Right ventricle myocardium superior (tissue), 1 donor: ENCODE results near the gene LYZL1. TPM values are rescaled to one million over a fixed set of nuclear protein-coding genes. Genes with fewer than 3 reads are reported as not detected.
"Not testable (repeated sequence)": the region's sequence is repeated elsewhere in the genome, so short reads cannot be mapped to it uniquely, and the experiment has no call there.

ENCODE experiments used
- ATAC-seq: fragments of 200-7000 bp; cut with Tn5 transposase; one replicate; pipeline ENCODE4 v1.9.1; 2020; ENCODE audit warnings: mild to moderate bottlenecking; ENCODE audit not compliant: poor library complexity
- DNase-seq: peaks from one replicate; pipeline ENCODE4 v3.0.0-alpha.2; 2020
- intact Hi-C: fragments of 100-400 bp; cut with DNase I; formaldehyde crosslinking; loops from one replicate; pipeline ENCODE4 v1.11.2; 2022
- long read RNA-seq: library from polyadenylated mRNA; unstranded; transcript quantifications from one replicate; pipeline ENCODE4 v2.0.0, GENCODE V29; 2021
- total RNA-seq: library from RNA; stranded (reverse); fragmentation: NEBNext Ultra II Directional; extraction: Animal tissue kit (Norgen Biotek cat#: 25700); gene quantifications from one replicate; pipeline ENCODE4 v1.2.1, GENCODE V29; 2021
- donor health status: DM: no; HTN: yes; CAD: no; lungs with severe emphysema.

LYZL1 gene
- total RNA-seq: not detected
- long read RNA-seq: 0 reads

DNA sequence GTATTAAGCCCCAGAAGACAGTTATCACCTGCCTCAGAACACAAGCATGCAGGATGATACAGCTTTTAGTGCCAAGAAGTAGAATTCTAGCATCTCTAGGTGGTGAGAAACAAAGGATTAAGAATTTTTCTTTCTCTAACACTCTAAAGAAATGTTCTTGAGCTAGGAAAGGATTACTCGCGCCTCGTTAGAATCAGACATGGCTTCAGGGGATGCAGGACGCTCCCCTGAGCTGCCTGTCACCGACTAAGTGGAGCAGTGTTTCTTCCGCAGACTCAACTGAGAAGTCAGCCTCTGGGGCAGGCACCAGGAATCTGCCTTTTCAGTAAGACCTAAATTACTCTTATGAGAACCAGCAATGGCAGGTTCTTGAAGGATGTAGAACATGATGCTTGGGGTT is at the start of gene LYZL1:
Gene LYZL1, plus strand, starts transcription at position 165 of the 400 bp plus-strand sequence. CDS start 2,798 bp downstream, outside the sequence.
- DNase-seq, intact Hi-C loops, ATAC-seq: not testable (repeated sequence)

DNA sequence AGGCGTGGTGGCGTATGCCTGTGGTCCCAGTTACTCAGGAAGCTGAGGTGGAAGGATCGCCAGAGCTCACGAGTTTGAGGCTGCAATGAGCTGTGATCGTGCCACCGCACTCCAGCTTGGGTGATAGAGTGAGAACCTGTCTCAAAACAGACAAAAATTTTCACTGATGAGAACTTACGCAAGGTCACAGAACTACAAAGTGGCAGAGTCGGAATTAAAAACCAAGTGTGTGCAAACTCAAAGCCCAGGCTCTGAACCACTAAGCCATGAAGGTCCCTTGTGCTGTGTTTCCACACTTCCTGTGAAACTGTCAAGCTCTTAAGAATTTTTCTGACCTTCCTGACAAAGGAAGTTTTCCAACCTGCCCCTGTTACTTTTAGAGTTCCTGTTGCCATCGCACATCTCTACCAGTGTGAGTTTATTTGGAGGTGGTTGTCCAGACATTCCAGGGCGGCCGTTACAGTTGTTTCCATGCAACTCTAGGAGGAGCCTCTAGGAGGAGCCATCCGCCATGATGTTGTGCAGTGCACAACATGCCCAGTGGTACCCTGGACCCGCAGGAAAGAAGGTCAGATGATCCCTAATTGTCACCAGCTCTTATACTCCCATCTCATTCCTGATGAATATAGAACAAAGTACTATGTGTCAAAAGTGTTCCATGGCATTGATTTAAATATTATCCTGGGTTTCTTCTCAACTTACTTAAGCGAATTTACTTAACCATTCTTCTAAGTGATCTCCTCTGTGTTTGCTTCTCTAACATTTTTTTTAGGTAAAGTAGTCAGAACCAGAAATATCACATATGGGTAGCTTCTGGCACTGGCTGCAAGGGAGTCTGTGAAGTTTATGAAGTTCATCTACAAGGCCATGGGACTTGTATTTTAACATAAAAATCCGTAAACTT is 49.0 kb upstream of the LYZL1 start:
- intact Hi-C loops: no loop called here
- DNase-seq: no peak
- ATAC-seq: peak; percentile 43

DNA sequence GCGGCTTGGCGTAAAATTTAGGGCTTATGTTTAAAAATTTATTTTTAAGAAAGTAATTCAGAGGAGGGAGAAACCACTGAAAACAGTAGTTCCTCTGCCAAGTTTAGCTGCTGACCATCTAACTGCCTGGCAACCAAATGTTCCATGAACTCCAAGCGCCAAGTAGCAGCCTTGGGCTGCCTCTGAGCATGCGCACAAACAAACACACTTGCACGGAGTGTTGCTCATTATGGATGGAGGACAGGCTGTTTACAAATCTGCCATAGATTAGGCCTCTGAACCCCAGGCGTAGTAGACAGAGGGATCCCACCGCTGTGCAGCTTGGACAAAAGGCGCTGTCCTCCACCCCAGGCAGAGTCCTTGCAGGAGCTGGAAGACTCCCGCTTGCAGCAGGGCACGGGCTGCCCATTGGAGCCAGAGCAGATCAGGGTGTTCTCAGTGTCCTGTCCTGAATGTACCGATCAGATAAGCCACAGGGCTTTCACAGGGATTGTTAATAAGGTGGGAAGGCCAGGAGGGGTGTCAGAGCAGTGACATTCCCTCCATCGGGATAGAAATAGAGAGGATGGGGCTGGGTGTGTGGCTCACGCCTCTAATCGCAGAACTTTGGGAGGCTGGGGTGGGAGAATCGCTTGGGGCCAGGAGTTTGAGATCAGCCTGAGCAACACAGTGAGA is 47.7 kb upstream of the LYZL1 start:
- ATAC-seq (no peak), DNase-seq (no peak)
- intact Hi-C loops: no loop called here

DNA sequence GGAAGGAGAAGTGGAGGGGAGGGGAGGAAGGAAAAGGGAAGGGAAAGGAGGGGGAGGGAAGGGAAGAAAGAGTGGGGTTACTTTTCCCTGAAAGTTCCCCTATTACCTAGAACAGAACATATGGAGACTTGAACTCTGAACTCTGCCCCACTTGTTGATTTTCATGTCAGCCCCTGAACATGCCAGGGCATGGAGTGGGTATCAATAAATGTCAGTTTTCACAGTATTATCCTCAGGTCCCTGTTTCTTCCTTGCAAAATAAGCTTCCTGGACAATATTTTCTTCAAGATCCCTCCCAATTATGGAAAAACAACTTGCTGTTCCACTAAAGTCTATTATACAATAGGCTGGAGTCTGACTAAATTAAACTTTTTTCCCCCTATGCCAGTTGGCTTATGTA is 46.9 kb upstream of the LYZL1 start:
- intact Hi-C loops: no loop called here
- no peak for DNase-seq
- ATAC-seq: no peak

DNA sequence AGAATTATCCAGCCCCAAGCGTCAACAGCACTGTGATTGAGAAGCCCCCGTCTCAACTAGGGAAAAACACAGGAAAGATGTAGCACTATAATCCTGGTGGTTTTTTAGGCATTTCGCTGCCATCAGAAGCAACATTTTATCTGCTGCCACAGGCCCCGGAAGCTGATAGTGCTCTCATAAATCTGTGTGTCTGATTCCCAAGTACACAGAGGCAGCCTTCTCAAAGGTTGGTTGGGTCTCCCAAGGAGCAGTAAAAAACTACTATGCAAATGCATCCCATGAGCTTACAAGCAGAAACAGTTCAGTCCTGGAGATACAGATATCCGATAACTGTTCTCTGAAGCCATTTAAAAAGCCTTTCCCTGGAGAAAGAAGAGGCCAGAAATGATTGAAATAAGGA is 45.8 kb upstream of the LYZL1 start:
- ATAC-seq: no peak
- no peak for DNase-seq
- intact Hi-C loops: no loop called here

DNA sequence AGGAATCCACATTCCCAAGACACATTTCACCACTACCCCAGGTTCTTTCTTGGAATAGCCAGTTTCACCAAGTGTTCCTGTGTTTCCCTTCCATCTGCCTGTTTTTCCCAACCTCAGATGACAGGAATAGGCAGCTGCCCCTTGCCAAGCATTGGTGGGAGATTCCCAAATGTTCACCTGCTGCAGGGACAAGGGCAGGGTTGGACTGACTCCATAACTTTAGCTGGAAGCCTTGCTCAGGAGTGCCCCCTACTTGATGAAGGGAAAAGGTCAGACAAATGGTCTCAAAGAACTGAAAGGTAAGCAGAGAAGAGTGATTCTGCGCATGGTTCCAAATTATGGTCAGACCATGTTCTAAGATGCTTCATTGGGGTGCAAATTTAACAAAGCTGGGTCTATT is 45.1 kb upstream of the LYZL1 start:
- intact Hi-C loops: no loop called here
- DNase-seq (no peak), ATAC-seq (no peak)

DNA sequence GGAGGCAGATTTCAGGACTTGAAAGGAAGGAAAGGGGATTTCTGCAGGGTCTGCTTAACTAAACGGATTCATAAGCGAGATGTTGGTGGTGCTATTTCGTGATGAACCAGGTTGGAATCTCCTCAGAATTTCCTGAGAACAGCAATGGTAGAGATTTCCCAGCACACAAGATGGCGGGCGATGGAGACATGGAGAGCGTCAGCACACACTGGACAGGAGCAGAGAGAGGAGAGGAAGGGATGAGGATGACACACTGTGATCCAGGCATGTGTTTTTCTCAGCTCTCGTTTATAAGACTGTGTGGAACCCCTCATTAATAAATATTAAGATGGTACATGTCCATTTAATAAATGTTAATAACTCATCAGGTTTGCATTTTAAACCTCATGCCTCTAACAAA is 43.9 kb upstream of the LYZL1 start:
- DNase-seq (no peak), ATAC-seq (no peak)
- intact Hi-C loops: no loop called here

DNA sequence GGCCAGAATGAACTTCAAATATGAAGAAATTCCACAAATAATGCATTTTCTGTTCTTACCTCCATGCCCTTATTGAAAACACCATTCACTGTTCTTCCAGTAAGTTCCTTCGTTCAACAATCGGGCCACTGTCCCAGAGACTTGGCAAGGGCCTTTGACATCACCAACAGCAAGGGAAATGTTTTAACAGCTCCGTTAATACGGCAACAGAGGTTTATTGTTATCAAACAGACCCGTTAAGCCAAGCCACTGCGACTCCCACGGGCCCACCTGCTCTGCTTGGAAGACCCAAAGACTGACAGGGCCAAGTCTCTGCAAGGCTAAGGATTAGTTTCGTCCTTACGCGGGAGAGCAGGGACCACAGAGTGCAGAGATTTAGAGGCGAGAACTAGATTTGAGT is 43.4 kb upstream of the LYZL1 start:
- intact Hi-C loops: no loop called here
- no peak for ATAC-seq
- DNase-seq: no peak

DNA sequence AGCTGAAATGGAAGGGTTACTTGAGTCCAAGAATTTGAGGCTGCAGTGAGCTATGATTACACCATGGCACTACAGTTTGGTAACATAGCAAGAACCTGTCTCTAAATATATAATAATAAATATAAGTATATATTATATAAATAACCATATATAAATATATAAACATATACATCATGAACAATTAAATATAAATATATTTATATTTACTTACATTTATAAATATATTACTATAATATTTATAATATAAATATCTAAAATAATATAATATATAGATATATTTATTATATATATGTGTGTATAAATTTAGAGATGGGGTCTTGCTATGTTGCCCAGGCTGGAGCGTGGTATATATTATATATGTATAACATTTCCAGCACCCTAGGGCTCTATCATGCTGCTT is 42.4 kb upstream of the LYZL1 start:
- ATAC-seq (no peak), DNase-seq (no peak)
- intact Hi-C loops: no loop called here

DNA sequence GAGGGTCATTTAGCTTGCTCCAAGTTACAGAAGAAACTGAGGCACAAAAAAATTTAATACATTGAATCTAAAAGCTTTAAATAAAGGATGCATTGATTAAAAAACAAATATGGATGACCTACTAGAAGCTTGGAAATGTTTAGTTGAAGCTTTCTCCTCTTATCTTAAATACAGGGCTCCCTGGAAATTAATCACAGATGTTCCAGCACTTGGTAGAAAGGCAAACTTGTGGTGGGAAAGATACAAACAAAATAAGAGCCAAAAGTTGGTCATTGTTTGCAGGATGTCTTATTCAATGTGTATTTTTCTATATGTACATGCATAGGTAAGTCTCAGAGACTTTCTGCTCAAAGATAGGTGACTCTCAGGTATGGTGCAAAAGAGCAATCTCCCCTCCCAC is 40.7 kb upstream of the LYZL1 start:
- no peak for DNase-seq
- intact Hi-C loops: no loop called here
- ATAC-seq: no peak

DNA sequence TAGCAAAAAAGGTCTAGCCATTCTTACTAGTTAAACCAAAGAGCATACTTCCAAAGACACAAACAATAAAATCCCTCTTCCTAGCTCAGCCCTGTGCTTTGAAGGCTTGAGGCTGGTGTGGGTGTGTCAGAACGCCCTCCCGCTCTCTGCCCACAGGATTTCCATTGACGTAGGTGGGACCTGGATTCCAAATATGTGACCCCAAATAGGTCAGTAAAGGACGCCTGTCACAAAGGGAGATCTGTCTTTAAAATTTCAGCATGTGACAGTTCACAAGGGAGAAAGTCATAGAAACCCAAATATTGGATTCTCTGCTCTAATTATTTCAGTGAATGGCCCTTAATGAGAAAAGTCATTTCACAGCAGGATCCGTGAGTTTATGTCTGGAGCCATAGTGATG is 39.9 kb upstream of the LYZL1 start:
- intact Hi-C loops: no loop called here
- ATAC-seq (no peak), DNase-seq (no peak)

DNA sequence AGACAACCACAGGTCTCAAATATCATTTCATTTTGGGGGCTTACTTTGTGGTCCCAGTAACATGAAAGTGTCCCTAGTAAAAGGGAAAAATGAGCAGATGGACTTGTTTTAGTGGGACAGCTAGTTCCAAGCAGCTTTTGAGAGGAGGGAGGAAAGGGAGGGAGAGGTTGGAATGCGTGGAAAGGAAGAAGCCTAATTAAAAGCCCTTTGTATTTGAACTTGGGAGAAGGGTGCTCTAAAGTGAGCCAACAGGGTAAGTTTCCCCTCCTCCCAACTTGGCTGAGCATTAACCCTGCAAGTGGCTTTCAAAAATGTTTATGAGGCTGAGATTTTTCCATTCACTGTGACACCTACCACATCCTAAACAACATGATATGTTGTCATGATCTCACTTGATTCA is 38.8 kb upstream of the LYZL1 start:
- ATAC-seq (no peak), DNase-seq (no peak)
- intact Hi-C loops: no loop called here

DNA sequence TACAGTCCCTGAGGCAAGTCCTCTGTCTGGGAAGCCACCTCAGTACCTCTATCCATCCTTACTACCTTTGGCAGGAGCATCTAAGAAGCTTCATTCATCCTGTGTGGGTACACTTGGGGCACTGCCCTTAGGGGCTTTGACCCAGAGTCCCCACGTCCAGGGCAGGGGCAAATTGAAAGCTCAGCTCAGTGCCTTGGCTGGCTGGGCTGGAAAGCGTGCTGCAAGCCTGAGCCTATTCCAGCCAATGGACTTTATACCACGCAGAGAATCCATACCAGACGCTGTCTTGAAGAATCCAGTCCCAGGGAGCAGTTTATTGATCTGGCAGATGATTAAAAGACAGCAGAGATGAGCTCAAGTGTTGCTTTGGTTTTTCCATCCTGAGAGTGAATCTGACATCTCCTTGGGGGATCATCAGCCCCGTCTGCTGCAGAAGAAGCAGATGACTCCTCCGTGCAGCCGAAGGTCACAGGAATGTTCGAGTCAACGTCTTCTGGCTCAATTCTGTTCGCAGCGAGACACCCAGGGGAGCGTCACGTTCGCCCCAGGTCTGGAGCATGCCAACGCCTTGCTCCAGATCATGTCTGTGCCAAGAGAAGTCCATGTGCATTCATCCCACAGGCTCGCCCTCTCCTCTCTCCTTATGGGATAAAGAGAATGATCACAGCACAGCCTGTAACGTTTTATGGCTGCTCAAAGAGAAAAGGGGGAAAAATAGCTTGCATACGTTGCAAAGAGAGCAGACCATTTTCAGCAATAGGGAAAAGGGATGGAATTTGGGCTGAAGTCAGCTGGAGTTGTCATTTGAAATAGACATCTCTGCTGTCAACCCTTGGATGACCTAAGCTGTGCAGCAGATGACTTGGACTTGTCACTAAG is 35.8 kb upstream of the LYZL1 start:
- intact Hi-C loops: no loop called here
- DNase-seq: no peak
- no peak for ATAC-seq

DNA sequence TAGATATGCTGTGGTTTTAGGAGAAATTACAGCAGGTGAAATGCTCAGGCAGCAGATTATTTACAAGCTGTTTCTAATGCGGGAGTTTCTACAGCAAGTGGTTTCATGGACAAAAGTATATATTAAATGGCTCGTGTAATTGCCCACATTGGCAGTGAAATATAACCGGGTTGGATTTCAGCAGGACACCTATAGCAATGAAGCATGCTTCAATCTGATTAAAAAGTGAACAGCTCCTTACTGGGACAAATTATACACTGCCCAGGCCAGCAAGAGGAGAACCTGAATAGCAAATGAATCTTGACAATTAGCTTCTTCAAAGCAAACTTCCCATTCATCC is 35.2 kb upstream of the LYZL1 start:
- intact Hi-C loops: no loop called here
- ATAC-seq (no peak), DNase-seq (no peak)

DNA sequence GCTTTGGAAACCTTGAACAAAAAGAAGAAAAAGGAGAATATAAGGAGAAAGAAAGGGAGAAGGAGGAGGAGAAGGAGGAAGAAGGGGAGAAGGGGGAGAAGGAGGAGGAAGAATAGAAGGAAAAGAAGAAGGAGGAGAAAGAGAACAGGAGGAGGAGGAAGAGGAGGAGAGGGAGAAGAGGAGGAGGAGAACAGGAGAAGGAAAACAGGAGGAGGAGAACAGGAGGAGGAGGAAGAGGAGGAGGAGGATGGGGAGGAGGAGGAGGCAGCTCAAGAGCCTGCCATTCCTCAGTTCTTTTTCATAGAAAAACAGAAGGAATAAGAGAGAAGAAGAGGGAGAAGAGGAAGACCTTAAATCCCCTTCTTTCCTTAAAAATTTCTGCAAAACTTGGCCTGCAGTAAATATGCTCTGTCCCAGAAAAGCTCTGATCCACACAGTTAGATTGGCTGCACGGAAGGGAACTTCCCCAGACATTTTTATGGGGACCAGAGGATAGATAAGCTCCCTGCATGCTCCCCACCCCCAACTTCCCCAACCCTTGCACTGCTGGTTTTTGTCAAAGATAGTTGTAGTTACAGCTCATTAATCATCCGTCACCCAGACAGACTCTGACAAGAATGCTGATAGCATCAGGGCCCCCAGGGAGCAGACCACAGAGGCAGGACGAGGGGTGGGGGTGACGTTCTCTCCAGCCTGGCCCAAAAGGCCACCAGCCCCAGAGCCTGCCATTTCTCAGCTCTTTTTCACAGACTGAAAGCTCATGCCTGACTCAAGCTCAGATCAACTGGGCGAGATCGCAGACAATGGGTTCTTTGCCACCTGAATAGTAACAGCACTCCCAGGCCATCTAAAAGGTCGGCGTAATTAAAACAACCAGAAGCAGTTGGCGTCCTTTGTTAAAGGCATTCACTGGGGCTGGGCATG is 34.5 kb upstream of the LYZL1 start:
- DNase-seq (no peak), ATAC-seq (no peak)
- intact Hi-C loops: no loop called here

DNA sequence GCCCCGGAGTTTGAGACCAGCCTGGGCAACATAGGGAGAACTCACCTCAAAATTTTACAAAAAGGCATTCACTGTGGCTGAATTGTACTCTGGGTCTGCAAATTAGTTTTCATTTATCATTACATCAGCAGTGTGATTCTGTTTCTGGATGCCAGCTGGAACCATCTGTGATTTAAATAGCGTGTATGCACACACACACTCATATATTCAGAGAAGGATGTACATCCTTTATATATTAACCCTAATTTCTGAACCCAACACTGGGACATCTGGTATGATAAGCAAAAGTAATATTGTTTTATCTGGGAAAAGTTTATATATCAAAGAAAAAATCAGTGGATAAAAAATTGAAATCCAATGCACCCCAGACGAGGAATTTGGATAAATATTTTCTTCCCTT is 33.8 kb upstream of the LYZL1 start:
- ATAC-seq (no peak), DNase-seq (no peak)
- intact Hi-C loops: no loop called here

DNA sequence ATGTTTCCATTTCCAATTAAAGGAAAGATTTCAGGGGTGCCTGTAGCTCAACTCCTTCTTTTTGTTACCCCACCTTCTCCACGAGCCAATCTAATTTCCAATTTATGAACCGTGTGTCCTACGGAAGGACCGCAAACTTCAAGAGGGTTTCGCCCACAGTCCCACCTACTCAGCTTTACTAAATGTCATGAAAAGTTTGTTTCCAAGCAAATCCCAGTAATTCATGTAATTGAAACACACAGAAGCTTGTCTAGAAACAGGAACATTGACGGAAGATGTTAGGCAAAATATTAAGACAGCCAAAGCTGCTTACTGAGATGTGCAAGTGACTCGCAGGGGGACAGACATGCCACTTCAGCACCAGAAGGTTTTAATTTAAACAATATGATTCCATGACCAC is 32.9 kb upstream of the LYZL1 start:
- DNase-seq (no peak), ATAC-seq (no peak)
- intact Hi-C loops: no loop called here

DNA sequence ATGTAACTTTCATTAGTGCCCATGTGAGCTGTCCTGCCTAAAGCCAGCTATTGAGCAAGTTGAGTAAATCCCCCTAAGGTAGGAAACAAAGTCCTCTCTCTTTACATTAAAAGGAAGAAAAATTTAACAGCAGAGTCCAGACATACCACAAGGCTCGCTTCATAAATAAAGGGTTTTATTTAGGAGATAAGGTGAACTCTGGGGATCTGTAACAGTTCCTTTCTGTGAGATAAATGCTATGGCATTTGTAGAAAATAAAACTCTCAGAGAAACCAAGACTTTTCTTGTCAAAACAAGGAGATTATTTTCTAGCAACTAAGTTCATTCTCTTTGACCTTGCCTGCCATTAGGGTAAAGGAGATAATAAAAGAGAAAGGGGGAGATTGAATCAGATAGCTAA is 32.3 kb upstream of the LYZL1 start:
- DNase-seq: no peak
- no peak for ATAC-seq
- intact Hi-C loops: no loop called here
